Activated CD4-positive, alpha-beta memory T cell treated with anti-CD3 and anti-CD28 coated beads, Interleukin-2, amount 10 ng/mL, durations not matched to agents 7 days and 5 days (primary cell): ENCODE measurements around the gene SLC6A9. TPM values are rescaled to one million over a fixed set of nuclear protein-coding genes. Genes with fewer than 3 reads are reported as not detected.

ENCODE experiments used
- CTCF ChIA-PET: fragments of 350-600 bp; sonication (Branson Sonifier 250); formaldehyde crosslinking; loops from one replicate; lab custom pipeline; 2021; ENCODE audit warnings: antibody characterized with exemption, inconsistent platforms; lab: Charles Lee
- POLR2A ChIA-PET: fragments of 350-600 bp; sonication (Branson Sonifier 250); formaldehyde crosslinking; loops from one replicate; lab custom pipeline; 2021; ENCODE audit warnings: antibody characterized with exemption; lab: Charles Lee
- DNase-seq: peaks from one replicate; pipeline ENCODE4 v3.0.0-alpha.2; 2020
- H3K27ac Mint-ChIP-seq: one replicate; pipeline ENCODE4 v1.8.0; 2021; ENCODE audit warnings: mild to moderate bottlenecking, mixed read lengths
- H3K27me3 Mint-ChIP-seq: one replicate; pipeline ENCODE4 v1.8.0; 2021; ENCODE audit warnings: mixed read lengths
- H3K36me3 Mint-ChIP-seq: one replicate; pipeline ENCODE4 v1.8.0; 2021; ENCODE audit warnings: low read depth, mixed read lengths
- H3K4me1 Mint-ChIP-seq: one replicate; pipeline ENCODE4 v1.8.0; 2021; ENCODE audit warnings: mixed read lengths
- H3K4me3 Mint-ChIP-seq: one replicate; pipeline ENCODE4 v1.8.0; 2021; ENCODE audit warnings: mild to moderate bottlenecking, mixed read lengths
- H3K9me3 Mint-ChIP-seq: one replicate; pipeline ENCODE4 v1.8.0; 2021; ENCODE audit warnings: mixed read lengths
- total RNA-seq, 2 experiments: library from RNA; stranded (reverse); gene quantifications; one replicate each; pipeline ENCODE4 v1.2.3, GENCODE V29; 2021

The SLC6A9 gene
- total RNA-seq, 2 experiments from 2014 or later = 4.8 to 5.7 TPM

DNA sequence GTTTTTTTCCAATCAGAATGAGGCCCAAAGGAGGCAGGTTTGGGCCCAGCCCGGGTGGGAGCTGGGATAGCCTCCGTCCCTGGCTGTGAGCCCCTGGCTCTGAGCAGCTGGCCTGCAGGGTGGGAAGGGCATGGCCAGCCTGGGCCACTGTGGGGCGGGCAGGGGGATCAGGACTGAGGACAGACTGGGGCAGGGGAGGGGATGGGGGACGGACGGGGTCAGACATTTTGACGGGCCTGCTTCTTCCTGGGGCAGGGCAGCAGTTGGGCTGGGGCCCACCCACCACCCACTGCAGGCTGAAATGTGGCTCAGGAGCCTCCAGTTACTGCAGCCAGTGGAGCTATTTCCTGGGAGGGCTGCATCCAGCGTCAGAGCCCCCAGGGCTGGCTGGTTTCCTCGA lies 2.5 kb upstream of the SLC6A9 start:
- Mint-ChIP-seq H3K4me1 (peaks cover 27% of the 10 kb centered on the region), H3K36me3 (no peaks in the 10 kb centered on the region), H3K27ac (no peak overlapping the region), H3K9me3 (no peaks in the 10 kb centered on the region), H3K27me3 (no peaks in the 10 kb centered on the region), H3K4me3 (no peak overlapping the region)
- DNase-seq = no peak
- CTCF ChIA-PET = interaction anchor here (3.0 to 4.3 kb wide), 2 partner anchors 14 to 99 kb away, joined by 9 to 16 read pairs; no protein-coding TSS in a partner anchor
- POLR2A ChIA-PET = no interaction called here

DNA sequence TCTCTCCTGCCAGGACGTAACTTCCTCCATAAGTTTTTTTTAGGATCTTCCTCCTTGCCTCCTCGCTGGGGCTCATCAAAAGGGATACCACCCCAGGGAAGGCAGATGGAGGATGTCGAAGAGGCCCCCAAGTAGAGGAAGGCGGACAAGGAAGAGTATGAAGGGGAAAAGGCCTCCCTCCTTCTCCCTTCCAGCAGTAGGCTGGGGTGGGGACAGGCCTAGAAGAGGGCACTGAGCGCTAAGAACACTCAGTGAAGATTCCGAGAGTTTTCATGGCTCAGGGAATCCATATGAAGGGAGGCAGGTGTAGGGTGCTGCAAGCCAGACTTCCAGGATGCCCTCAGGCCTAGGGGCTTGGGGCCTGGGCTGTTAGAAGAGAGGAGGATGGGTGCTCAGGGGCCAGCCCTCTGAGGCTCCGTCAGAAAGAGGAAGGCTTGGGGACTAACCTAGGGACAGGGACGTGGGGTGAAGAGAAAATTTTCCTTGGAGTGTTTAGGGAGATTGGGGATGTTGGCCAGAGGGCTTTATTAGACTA lies 1.8 kb upstream of the SLC6A9 start:
- ChIA-PET CTCF (interaction anchor here (0.5 to 5.0 kb wide), 3 partner anchors 8 to 27 kb away, joined by 3 to 30 read pairs (median 16); no protein-coding TSS in a partner anchor), POLR2A (no interaction called here)
- H3K4me1 Mint-ChIP-seq = peaks cover 31% of the 10 kb centered on the region
- H3K27ac Mint-ChIP-seq = no peak overlapping the region
- H3K4me3 Mint-ChIP-seq = no peak overlapping the region
- H3K36me3 Mint-ChIP-seq = no peaks in the 10 kb centered on the region
- DNase-seq = no peak
- H3K27me3 Mint-ChIP-seq = no peaks in the 10 kb centered on the region
- H3K9me3 Mint-ChIP-seq = no peaks in the 10 kb centered on the region

DNA sequence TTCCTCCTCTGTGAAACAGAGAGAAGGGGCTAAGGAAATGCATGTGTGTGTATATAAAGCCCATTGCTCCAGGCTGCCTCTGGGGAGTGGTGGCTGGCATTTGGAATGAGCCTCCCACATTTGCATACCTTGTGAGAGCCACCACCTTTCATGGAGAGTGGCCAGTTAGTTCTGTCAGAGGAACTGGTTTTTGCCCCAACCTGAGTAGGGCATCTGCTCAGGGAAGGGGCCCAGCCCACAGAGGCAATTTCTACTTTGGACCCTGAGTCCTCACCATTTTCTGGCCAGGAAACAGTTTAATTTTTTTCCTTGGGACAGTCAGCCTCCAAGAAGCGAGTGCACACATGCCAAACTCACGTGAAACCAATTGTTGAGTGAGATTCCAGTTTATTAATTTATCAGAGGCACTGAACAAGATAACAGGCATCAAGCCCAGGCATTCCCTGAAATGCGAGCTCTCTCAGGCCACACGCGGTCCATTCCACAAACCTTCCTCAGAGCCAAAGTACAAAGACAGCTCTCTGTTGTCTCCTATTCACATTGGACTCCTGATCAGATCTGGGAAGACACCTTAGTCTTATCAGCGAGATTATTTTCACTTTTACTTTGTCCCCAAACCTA lies 1.0 kb upstream of the SLC6A9 start:
- DNase-seq = no peak
- Mint-ChIP-seq H3K4me1 (peaks cover 34% of the 10 kb centered on the region), H3K36me3 (no peaks in the 10 kb centered on the region), H3K9me3 (no peaks in the 10 kb centered on the region), H3K4me3 (peak overlapping the region; percentile 85), H3K27ac (no peak overlapping the region), H3K27me3 (no peaks in the 10 kb centered on the region)
- ChIA-PET POLR2A (interaction anchor here (1.7 kb wide), 1 partner anchor 11 kb away, joined by 6 read pairs; no protein-coding TSS in a partner anchor), CTCF (interaction anchor here (4.3 to 5.0 kb wide), 2 partner anchors 15 to 26 kb away, joined by 16 to 30 read pairs; no protein-coding TSS in a partner anchor)

DNA sequence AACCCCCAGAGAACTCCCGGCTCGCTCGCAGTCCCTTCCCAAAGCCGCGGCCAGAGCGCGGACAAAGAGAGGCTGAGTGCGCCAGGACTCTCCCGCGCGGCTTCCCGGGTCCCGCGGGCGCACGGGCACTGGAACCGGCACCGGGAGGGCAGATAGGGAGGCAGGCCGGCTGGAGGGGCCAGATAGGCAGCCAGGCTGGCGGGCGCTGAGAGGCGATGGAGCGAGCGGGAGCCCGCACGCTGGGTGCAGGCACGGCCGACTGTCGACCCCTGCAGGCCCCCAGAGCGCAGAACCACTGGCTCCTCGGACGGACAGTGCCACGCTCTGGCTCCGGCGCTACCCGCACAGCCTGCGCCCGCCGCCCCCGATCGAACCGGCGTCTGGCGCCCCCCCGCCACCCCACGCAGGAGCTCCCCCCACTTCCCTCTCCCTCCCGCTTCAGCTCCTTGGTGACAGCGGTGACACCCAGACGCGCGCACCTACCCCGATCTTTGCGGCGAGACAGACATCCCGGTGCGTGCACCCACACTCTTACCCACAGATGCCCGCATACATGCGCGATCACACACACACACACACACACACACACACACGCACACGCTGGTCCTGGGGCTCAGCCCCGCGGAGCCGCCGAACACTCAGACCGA lies 534 bp downstream of the SLC6A9 start:
- peak overlapping the region; percentile 85 for H3K4me3 Mint-ChIP-seq
- POLR2A ChIA-PET = interaction anchor here (0.6 to 1.7 kb wide), 5 partner anchors 11 to 601 kb away, joined by 3 to 6 read pairs (median 3); partner anchors contain the start of genes ATP6V0B and ST3GAL3
- no peaks in the 10 kb centered on the region for H3K27me3 Mint-ChIP-seq
- CTCF ChIA-PET = interaction anchor here (0.6 to 5.0 kb wide), 3 partner anchors 17 to 839 kb away, joined by 3 to 30 read pairs (median 16); no protein-coding TSS in a partner anchor
- H3K4me1 Mint-ChIP-seq = peaks cover 32% of the 10 kb centered on the region
- H3K9me3 Mint-ChIP-seq = no peaks in the 10 kb centered on the region
- no peaks in the 10 kb centered on the region for H3K36me3 Mint-ChIP-seq
- H3K27ac Mint-ChIP-seq = peak overlapping the region; percentile 31
- DNase-seq = peak; percentile 54

DNA sequence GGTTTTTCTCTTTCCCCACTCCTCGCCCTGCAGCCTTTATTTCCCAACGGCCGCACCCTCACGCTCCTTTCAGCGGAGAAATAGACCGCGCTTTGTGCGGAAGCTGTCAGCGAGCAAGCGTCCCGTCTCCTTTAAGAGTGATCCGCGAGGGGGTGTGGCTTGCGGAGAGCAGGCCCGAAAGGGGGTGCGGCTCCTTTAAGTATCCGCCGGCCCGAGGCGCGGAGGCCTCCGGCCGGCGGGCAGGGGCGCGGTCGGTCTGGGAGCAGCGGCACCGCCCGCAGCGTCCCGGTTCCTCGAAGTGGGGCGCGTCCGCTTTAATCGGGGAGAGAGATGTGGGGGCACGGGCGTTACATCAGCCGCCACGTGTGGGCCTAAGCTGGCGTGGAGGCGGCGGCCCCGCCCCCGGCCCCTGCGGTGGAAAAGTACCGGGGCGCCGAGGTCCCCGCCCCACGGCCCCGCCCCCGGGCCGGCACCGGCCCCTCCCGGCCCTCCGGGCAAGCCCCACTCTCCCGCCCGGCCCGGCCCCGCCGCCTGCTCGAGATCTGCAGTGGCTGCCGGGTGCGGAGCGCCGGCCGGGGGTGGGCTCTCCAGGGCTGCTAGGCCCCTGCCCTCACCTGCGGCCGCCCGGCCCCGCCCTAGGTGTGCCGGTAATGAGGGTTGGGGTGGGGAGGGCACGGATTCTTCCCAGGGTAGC lies 1.2 kb downstream of the SLC6A9 start:
- Mint-ChIP-seq H3K4me1 (peaks cover 32% of the 10 kb centered on the region), H3K4me3 (peak overlapping the region; percentile 95), H3K27ac (peak overlapping the region; percentile 94), H3K9me3 (no peaks in the 10 kb centered on the region), H3K36me3 (no peaks in the 10 kb centered on the region), H3K27me3 (no peaks in the 10 kb centered on the region)
- peak; percentile 90 for DNase-seq
- POLR2A ChIA-PET = interaction anchor here (0.6 to 1.7 kb wide), 4 partner anchors 13 to 602 kb away, joined by 3 to 6 read pairs (median 4); partner anchors contain the start of genes ATP6V0B and ST3GAL3
- CTCF ChIA-PET = interaction anchor here (4.3 to 5.0 kb wide), 2 partner anchors 18 to 24 kb away, joined by 16 to 30 read pairs; no protein-coding TSS in a partner anchor

DNA sequence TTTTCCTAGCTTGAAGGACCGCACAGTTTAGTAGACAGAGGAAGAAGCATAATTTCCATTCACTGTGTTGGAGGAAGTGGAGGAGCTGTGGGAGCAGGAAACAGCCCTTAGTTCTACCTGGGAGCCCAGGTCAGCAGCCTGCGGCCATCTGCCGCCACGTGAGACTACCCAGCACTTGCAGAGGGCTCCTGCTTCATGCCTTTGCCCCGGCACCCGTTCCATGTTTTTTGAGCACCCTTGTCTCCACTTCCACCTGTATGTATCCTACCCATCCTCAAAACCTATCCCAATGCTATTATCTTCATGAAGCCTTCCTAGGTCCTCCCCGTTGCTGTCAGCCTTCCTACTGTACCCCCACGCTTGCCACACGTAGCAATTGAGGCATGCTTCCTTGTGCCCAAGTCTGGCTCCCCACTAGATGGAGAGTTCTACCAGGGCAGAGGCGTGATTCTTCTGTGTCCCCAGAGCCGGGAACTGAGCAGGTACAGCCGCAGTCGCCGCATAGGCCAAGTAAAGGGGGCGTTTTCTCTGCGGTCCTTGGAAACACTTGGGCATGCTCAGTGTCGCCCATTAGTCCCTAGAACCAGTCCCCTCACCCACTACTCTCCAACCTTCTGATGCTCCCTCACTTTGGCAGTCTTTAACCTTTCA lies 1.9 kb downstream of the SLC6A9 start:
- no peak for DNase-seq
- POLR2A ChIA-PET = no interaction called here
- H3K36me3 Mint-ChIP-seq = no peaks in the 10 kb centered on the region

DNA sequence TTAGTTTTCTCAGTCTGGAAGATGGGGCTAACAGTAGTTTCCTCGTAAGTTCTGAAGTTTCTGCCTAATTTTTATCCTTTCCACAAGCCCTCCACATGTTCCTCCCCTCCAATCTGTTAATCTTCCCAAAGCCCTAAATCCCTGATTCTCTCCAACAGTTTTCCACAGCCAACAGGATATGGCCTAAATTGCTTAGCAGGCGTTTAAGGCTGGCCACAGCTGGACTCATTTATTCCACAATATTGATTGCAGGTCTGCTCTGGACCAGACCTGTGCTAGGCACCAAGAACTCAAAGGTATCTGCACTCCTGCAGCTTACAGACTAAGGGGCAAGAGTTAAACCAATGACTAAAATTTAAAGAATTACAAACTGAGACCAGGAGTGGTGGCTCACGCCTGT lies 3.9 kb downstream of the SLC6A9 start:
- ChIA-PET CTCF (interaction anchor here (1.4 kb wide), 2 partner anchors 9 to 21 kb away, joined by 5 read pairs; no protein-coding TSS in a partner anchor), POLR2A (no interaction called here)
- Mint-ChIP-seq H3K9me3 (no peaks in the 10 kb centered on the region), H3K36me3 (no peaks in the 10 kb centered on the region), H3K4me3 (no peak overlapping the region), H3K4me1 (peaks cover 26% of the 10 kb centered on the region), H3K27ac (no peak overlapping the region), H3K27me3 (no peaks in the 10 kb centered on the region)
- DNase-seq = no peak

More for the DNA sequence above, 1.9 kb downstream of the SLC6A9 start:
- Mint-ChIP-seq H3K27me3 (no peaks in the 10 kb centered on the region), H3K27ac (peak overlapping the region; percentile 94), H3K9me3 (no peaks in the 10 kb centered on the region), H3K4me1 (peaks cover 32% of the 10 kb centered on the region), H3K4me3 (peak overlapping the region; percentile 95)
- CTCF ChIA-PET = interaction anchor here (5.0 kb wide), 1 partner anchor 24 kb away, joined by 30 read pairs; no protein-coding TSS in a partner anchor

DNA sequence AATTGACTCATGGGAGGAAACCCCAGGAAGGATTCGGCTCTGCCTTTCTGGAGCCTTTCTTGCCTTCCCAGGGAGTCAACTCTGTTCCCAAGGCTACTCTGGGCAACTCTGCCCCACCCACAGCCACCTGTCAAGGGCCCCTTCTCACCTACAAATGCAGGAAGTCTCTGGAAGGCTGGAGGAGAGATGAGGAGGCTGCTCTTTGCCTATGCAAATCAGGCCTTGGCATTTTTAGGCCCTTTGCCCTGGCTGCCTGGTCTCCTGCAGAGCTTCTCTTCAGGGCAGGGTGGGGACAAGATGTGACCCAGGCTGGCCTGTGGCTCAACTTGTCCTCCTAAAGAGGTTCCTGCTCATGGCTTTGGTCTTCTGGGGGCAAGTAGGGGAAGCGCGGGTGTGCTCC lies 5.4 kb downstream of the SLC6A9 start:
- CTCF ChIA-PET = interaction anchor here (0.7 to 1.5 kb wide), 2 partner anchors 7 to 10 kb away, joined by 3 to 9 read pairs; no protein-coding TSS in a partner anchor
- no peaks in the 10 kb centered on the region for H3K27me3 Mint-ChIP-seq
- H3K4me3 Mint-ChIP-seq = no peak overlapping the region
- H3K27ac Mint-ChIP-seq = no peak overlapping the region
- no peaks in the 10 kb centered on the region for H3K9me3 Mint-ChIP-seq
- H3K36me3 Mint-ChIP-seq = peaks cover 2% of the 10 kb centered on the region
- peaks cover 17% of the 10 kb centered on the region for H3K4me1 Mint-ChIP-seq
- no peak for DNase-seq
- POLR2A ChIA-PET = no interaction called here

DNA sequence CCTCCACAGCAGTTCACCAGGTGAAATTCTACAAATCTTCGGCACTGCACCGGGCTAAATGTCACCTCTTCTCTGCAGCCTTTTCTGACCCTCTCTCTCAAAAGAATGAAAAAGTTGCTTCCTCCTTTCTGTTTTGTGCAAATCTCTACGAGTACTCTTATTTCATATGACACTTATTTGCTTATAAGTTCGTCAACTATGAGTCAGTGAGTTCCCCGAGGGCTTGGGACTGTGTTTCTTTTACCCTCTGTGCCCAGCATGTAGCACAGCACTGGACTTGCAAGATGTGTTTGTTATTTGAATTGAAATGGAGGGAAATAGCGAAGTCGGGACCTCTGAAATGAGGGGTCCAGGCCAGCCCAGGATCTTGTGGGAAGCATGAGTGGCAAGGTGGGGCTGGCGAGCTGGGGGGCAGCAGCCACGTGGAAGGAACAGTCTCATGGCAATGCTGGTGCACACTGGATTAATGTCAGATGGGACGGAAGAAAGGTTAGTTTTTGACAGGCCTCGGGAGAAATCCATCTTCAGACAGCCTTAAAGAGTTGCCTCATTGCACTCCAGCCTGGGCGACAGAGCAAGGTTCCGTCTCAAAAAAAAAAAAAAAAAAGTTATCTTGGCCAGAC lies 6.2 kb downstream of the SLC6A9 start:
- H3K9me3 Mint-ChIP-seq = no peaks in the 10 kb centered on the region
- CTCF ChIA-PET = interaction anchor here (0.7 to 1.5 kb wide), 2 partner anchors 8 to 11 kb away, joined by 3 to 9 read pairs; no protein-coding TSS in a partner anchor
- no peaks in the 10 kb centered on the region for H3K27me3 Mint-ChIP-seq
- no peak for DNase-seq
- peaks cover 17% of the 10 kb centered on the region for H3K4me1 Mint-ChIP-seq
- peaks cover 2% of the 10 kb centered on the region for H3K36me3 Mint-ChIP-seq
- H3K4me3 Mint-ChIP-seq = no peak overlapping the region
- POLR2A ChIA-PET = no interaction called here
- no peak overlapping the region for H3K27ac Mint-ChIP-seq

DNA sequence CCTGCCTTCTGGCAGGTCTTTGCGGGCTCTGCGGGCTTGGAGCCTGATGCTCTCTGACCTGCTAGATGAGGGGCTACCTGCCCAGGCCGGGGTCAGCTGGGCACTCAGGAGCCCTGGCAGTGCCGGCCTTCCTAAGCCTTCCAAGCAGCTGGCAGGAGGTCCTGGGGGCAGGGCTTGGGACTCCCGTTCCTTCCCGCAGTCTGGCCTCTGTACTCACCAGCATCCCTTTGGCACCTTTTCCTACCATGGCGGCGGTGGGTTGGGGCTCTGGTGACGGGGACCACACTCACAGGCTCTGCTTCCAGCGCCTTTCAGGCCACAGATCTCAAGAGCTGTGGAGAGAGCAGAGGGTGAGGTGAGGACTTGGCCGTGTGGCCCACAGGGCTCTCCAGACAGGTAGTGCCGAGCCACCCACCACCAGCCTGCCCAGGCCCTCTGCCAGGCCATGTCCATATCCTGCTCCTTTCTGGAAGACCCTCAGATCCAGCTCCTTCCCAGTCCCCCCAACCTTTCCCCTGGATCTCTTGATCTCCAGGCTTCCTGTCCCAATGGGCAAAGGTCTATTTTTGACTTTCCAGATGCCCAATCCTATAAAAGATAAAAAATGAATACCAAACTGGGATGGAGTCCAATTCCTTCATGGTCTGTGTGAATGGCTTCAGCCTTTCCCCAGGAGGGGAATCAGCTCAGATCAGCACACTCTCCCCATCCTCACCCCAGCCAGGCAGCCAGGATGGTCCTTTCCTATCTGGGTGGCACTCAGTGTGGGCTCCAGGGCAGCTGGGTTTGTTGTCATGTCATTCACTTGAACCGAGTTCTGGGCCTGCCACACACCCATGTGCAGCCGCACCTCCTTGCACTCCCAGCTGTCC lies 7.0 kb downstream of the SLC6A9 start:
- H3K4me3 Mint-ChIP-seq = no peak overlapping the region
- ChIA-PET CTCF (interaction anchor here (1.5 kb wide), 1 partner anchor 12 kb away, joined by 9 read pairs; no protein-coding TSS in a partner anchor), POLR2A (no interaction called here)
- H3K36me3 Mint-ChIP-seq = peaks cover 2% of the 10 kb centered on the region
- no peaks in the 10 kb centered on the region for H3K27me3 Mint-ChIP-seq
- no peak overlapping the region for H3K27ac Mint-ChIP-seq
- DNase-seq = no peak
- no peaks in the 10 kb centered on the region for H3K9me3 Mint-ChIP-seq
- H3K4me1 Mint-ChIP-seq = peaks cover 12% of the 10 kb centered on the region
